Lower leg skin (tissue), 4 donors: ENCODE results near the gene SEMA3C. TPM values are rescaled to one million over a fixed set of nuclear protein-coding genes. Genes with fewer than 3 reads are reported as not detected.

Source experiments
- DNase-seq, 2 donors: peaks; one replicate each; pipeline ENCODE4 v3.0.0-alpha.2; 2019; ENCODE audit warnings: low spot score in 2 of 2
- H3K4me3 ChIP-seq: fragments of 200-600 bp; sonication (generic); 2 replicates; pipeline ENCODE4 v1.5.1; 2017; ENCODE audit warnings: mild to moderate bottlenecking, low read depth; ENCODE audit not compliant: poor library complexity, severe bottlenecking
- POLR2A ChIP-seq, 2 donors: fragments of 450-650 bp; IDR thresholded peaks; one replicate each; pipeline ENCODE4 v1.6.1; 2016 to 2017; ENCODE audit warnings: antibody characterized with exemption in 2 of 2, mild to moderate bottlenecking in 1 of 2, moderate library complexity in 1 of 2
- WGBS, 2 donors: methylation state at CpG; one replicate each; pipeline ENCODE4 v1.1.5; 2018; 5-methylcytosine and 5-hydroxymethylcytosine counted together
- intact Hi-C: fragments of 100-400 bp; cut with DNase I; formaldehyde crosslinking; loops from one replicate; pipeline ENCODE4 v1.15.0; 2023; ENCODE audit warnings: low total_unique reads
- total RNA-seq, 4 donors: library from RNA; depleted of rRNA; stranded (reverse); fragments of >200 nt; gene quantifications; one replicate each; pipeline ENCODE4 v1.1.0, GENCODE V29; 2016
- TF ChIP-seq, protein P1 (sequence below), 3 donors: fragments of 450-650 bp; IDR thresholded peaks; one replicate each; pipeline ENCODE4 v1.5.1; 2016; ENCODE audit warnings: antibody characterized with exemption in 3 of 3, mild to moderate bottlenecking in 3 of 3, moderate library complexity in 2 of 3

Gene SEMA3C
- total RNA-seq, 4 donors from 2014 or later = 53.0 to 96.6 (median 70.7) TPM

GRCh38 chr7:80802527-80802926, 116.3 kb downstream of the SEMA3C start:
- 85 to 88% methylated on average over 5 of the region's 5 CpGs for WGBS, 2 donors
- TF ChIP-seq, protein P1, sequence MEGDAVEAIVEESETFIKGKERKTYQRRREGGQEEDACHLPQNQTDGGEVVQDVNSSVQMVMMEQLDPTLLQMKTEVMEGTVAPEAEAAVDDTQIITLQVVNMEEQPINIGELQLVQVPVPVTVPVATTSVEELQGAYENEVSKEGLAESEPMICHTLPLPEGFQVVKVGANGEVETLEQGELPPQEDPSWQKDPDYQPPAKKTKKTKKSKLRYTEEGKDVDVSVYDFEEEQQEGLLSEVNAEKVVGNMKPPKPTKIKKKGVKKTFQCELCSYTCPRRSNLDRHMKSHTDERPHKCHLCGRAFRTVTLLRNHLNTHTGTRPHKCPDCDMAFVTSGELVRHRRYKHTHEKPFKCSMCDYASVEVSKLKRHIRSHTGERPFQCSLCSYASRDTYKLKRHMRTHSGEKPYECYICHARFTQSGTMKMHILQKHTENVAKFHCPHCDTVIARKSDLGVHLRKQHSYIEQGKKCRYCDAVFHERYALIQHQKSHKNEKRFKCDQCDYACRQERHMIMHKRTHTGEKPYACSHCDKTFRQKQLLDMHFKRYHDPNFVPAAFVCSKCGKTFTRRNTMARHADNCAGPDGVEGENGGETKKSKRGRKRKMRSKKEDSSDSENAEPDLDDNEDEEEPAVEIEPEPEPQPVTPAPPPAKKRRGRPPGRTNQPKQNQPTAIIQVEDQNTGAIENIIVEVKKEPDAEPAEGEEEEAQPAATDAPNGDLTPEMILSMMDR (IDR thresholded peaks at IDR 0.05) = no peak
- TF ChIP-seq POLR2A (IDR thresholded peaks at IDR 0.05) = no peak
- intact Hi-C loops = no loop called here
- no peak for DNase-seq
- H3K4me3 ChIP-seq = no peak overlapping the region

- no peak for TF ChIP-seq POLR2A (IDR thresholded peaks at IDR 0.05)
- TF ChIP-seq, protein P1 (IDR thresholded peaks at IDR 0.05) = no peak
- intact Hi-C loops = no loop called here
- no peak for DNase-seq
- WGBS, 2 donors = 51 to 70% methylated on average over 10 of the region's 10 CpGs
- no peak overlapping the region for H3K4me3 ChIP-seq
Observed at GRCh38 chr7:80794631-80795573, 123.9 kb downstream of the SEMA3C start.

DNA sequence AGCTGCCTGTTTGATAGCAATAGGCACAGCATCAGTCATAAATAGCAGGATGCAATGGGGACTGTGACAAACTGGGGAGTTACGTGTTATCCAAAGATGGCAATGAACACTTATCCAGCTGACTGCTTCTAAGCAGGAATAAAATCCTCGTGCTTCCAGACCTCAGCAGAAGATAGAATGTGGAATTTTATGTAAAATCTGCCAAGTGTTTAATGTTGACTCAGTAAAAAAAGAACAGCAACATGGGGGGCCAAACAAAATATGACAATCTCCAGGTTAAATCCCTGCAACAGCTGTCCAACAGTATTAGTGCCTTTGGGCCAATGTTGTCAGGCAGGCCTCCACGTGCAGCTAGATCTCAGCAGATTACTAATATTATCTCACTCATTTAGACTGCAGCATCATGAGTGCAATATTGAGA, 127.3 kb downstream of the SEMA3C start:
- no peak for TF ChIP-seq POLR2A (IDR thresholded peaks at IDR 0.05)
- TF ChIP-seq, protein P1 (IDR thresholded peaks at IDR 0.05) = no peak

GRCh38 chr7:80790877-80791276, 128.0 kb downstream of the SEMA3C start:
- WGBS, 2 donors = 35 to 39% methylated on average over 4 of the region's 4 CpGs
- no peak overlapping the region for H3K4me3 ChIP-seq
- no peak for DNase-seq
- intact Hi-C loops = no loop called here
- TF ChIP-seq, protein P1 (IDR thresholded peaks at IDR 0.05) = no peak
- no peak for TF ChIP-seq POLR2A (IDR thresholded peaks at IDR 0.05)

More for the DNA sequence above, 127.3 kb downstream of the SEMA3C start:
- intact Hi-C loops = no loop called here
- no peak for DNase-seq
- no peak overlapping the region for H3K4me3 ChIP-seq
- WGBS, 2 donors = 23 to 25% methylated on average over 3 of the region's 3 CpGs

GRCh38 chr7:80787721-80788120, 131.1 kb downstream of the SEMA3C start:
- DNase-seq = no peak
- no peak overlapping the region for H3K4me3 ChIP-seq
- no peak for TF ChIP-seq POLR2A (IDR thresholded peaks at IDR 0.05)
- TF ChIP-seq, protein P1 (IDR thresholded peaks at IDR 0.05) = no peak
- intact Hi-C loops = no loop called here
- WGBS, 2 donors = 57 to 76% methylated on average over 1 of the region's 1 CpG
